Retinal pigment epithelial cell (primary cell): ENCODE results near the gene MCU.
"Not testable (repeated sequence)": the region's sequence is repeated elsewhere in the genome, so short reads cannot be mapped to it uniquely, and the experiment has no call there.

Experiments used
- DNase-seq: peaks from one replicate; pipeline ENCODE4 v3.0.0-alpha.2; 2010; ENCODE audit warnings: low read depth
- H3K4me3 ChIP-seq: 2 replicates; pipeline ENCODE4 v1.5.1; 2011; ENCODE audit warnings: mild to moderate bottlenecking, low read length, control low read depth, moderate library complexity
- CTCF ChIP-seq: conservative IDR thresholded peaks from 2 replicates; pipeline ENCODE4 v1.5.1; 2011; ENCODE audit warnings: low read depth, low read length, control low read depth, inconsistent platforms

The MCU gene

DNA sequence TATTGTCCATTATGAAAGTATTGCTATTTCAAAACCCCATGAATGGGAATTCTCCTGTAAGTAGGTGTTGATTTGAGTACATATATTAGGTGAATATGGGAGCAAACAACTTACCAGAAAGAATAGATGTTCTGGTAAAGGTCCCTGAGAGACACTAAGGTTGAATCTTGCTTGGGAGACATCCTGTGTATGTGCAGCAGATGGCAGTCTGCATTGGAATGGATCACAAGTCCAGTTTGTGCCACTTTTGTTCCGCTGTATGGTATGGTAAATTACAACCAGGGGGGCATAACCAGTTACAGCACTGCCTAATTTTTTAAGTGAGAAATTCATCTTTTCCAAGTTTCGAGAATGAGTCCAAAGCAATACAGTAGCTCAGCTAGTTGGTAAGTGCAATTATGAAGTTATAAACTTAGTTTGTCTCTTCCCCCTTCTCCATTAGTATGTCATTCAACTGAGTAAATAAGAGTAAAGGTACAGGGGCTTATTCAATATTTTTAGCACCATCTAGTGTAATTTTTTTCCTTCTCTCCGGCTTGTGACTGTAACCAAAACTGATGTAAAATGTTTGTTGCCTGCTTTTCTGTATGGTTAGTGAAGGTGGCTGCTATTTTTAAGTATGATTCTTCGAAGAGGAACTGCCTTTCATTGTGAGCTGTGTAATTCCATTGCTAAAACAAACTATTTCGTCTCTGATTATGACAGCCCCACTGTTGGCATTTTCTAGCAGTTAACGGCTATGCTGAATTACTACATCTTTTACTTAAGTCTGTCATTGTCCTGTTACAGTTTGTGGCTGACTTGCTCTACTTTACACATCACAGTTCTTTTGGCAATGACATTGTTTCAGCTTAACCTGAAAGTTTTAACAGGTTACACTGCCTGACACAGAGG is 2.8 kb downstream of the MCU start:
- no peak for DNase-seq
- H3K4me3 ChIP-seq: peak overlapping the region; percentile 19
- TF ChIP-seq CTCF: peak; percentile 49

GRCh38 chr10:72695496-72695895 is 3.6 kb downstream of the MCU start:
- DNase-seq: peak; percentile 77
- no peak overlapping the region for H3K4me3 ChIP-seq
- TF ChIP-seq CTCF: no peak

DNA sequence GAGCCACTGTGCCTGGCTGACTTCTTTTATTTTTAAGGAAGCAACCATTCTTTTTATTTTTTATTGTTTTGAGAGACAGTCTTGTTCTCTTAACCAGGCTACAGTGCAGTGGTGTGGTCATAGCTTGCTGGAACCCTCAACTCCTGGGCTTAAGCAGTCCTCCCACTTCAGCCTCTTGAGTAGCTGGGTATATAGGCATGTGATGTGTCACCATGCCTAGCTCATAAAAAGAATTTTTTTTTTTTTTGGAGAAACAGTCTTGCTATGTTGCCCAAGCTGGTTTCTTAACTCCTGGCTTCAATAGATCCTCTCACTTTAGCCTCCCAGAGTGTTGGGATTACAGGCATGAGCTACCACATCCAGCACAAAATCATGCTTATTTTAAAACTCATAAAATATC is 5.8 kb downstream of the MCU start:
- no peak for TF ChIP-seq CTCF
- no peak for DNase-seq
- no peak overlapping the region for H3K4me3 ChIP-seq

DNA sequence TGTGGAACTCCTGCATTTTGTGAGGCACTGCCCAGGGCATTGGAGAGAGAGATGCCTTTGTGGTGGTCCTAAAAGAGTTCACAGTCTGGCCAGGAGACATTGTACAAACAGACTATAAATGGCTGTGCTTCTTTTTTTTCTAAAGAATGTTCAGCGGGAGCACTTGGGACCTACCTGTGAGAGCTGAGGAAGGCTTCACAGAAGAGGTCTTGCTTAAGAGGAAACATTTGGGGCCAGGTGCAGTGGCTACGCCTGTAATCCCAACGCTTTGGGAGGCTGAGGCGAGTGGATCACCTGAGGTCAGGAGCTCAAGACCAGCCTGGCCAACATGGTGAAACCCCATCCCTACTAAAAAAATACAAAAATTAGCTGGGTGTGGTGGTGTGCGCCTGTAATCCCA is 10.5 kb downstream of the MCU start:
- not testable (repeated sequence) for H3K4me3 ChIP-seq, DNase-seq

DNA sequence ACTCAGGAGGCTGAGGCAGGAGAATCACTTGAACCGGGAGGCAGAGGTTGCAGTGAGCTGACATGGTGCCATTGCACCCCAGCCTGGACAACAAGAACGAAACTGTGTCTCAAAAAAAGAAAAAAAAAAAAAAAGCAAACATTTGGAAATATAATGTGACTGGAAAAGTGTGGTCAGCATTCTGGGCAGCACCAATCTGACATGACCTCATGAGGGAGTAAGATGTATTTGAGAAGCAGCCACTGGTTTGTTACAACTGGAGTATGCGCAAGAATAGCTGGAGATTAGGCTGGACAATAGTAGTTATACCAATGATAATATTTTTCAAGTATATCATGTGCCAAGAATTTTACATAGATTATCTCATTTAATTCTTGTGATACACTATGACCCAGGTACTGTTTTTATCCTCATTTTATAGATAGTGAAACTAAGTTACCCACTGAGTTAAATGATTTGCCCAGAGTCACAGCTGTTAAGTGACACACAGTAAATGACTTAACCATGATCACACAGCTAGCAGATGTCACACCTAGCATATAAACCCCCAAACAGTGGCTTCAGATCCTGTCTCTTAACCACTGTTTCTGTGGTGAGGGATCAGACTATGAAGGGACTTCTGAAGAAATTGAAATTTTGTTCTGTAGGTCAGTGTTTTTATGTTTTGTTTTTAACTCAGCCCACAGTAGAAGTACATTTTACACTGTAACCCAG is 11.1 kb downstream of the MCU start:
- no peak overlapping the region for H3K4me3 ChIP-seq
- no peak for DNase-seq
- TF ChIP-seq CTCF: no peak

- TF ChIP-seq CTCF: no peak
- DNase-seq: no peak
- no peak overlapping the region for H3K4me3 ChIP-seq
Measured at GRCh38 chr10:72704117-72704516, 12.2 kb downstream of the MCU start.

DNA sequence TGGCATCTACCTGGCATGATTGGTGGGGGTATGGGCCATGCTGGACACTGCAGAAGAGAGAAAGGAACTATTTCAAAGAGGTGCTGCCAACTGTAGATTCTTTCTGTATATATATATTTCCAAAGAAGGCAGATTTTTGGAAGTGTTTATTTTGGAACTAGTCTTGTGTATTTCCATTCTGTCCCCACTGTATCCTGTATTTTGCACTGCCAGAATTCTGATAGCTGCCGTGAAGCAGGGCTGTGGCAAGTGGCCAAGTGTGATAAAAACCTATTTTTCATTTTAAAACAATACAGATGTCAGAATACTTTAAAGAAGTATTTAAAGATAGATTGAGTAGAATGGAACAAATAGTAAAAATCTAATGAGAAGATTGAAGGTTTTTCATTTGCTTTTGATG is 17.1 kb downstream of the MCU start:
- no peak for TF ChIP-seq CTCF
- no peak overlapping the region for H3K4me3 ChIP-seq
- DNase-seq: no peak
